Hematopoietic multipotent progenitor cell (in vitro differentiated cells): Measurements from ENCODE around the gene RANBP2. TPM values are rescaled to one million over a fixed set of nuclear protein-coding genes. Genes with fewer than 3 reads are reported as not detected.

Source experiments
- DNase-seq, 3 donors: peaks; one replicate each; pipeline ENCODE4 v3.0.0-alpha.2; 2011 to 2015; ENCODE audit warnings: low read depth in 2 of 3, low spot score in 2 of 3
- small RNA-seq: library from RNA; depleted of rRNA; stranded (forward); fragments of <200 nt; gene quantifications from one replicate; pipeline ENCODE3, GENCODE V24; 2012
- total RNA-seq: library from RNA; depleted of rRNA; stranded (reverse); fragments of >200 nt; gene quantifications from one replicate; pipeline ENCODE4 v1.2.3, GENCODE V29; 2012

The RANBP2 gene
- total RNA-seq, 1 donor = 43.9 TPM

GRCh38 chr2:108833219-108833618, 113.9 kb downstream of the RANBP2 start:
- DNase-seq = no peak

- no peak for DNase-seq
These were observed 115.3 kb downstream of the RANBP2 start for GRCh38 chr2:108834620-108835019.

- no peak for DNase-seq
These were observed 115.8 kb downstream of the RANBP2 start for GRCh38 chr2:108835040-108835439.

Small RNAs within 50 kb of the gene (small RNA-seq; reads per million reads assigned to genes)
- not detected for gene AC010095.1

Other genes starting within 250 kb of the RANBP2 start
- gene LIMS1, start 185.0 kb upstream of the RANBP2 start, total RNA-seq = 198 TPM
- gene CCDC138, start 67.3 kb downstream of the RANBP2 start, total RNA-seq = 4.0 TPM